ENCODE results near the gene ECD.
A peak's percentile ranks its signal among the peaks of the same experiment; 100 is the strongest.
"Not testable (repeated sequence)": the region's sequence is repeated elsewhere in the genome, so short reads cannot be mapped to it uniquely, and the experiment has no call there.

Gene ECD

GRCh38 chr10:73156054-73156453 lies 11.8 kb downstream of the ECD start:
- no peak for DNase-seq

DNA sequence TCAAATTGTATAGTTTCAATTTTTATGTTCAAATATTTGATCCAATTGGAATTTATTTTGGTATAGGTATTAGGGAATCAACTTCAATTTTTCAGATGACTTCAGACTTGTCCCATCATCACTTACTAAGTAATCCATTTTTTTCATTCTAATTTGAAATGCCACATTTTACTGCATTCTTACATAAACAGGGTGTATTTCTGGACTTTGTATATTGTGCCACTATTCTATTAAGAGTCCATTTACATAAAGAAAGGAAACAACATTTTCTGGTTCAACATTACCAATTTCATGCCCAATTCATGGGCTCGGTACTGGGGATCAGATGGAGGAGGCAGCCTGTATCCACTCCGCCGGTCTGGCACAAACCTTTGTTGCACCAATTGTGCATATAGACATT lies 15.8 kb downstream of the ECD start:
- DNase-seq, result no peak

DNA sequence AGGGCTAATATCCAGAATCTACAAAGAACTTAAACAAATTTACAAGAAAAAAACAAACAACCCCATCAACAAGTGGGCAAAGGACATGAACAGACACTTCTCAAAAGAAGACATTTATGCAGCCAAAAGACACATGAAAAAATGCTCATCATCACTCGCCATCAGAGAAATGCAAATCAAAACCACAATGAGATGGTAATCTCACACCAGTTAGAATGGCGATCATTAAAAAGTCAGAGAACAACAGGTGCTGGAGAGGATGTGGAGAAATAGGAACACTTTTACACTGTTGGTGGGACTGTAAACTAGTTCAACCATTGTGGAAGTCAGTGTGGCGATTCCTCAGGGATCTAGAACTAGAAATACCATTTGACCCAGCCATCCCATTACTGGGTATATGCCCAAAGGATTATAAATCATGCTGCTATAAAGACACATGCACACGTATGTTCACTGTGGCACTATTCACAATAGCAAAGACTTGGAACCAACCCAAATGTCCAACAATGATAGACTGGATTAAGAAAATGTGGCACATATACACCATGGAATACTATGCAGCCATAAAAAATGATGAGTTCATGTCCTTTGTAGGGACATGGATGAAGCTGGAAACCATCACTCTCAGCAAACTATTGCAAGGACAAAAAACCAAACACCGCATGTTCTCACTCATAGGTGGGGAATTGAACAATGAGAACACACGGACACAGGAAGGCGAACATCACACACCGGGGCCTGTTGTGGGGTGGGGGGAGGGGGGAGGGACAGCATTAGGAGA lies 17.0 kb downstream of the ECD start:
- not testable (repeated sequence) for DNase-seq

DNA sequence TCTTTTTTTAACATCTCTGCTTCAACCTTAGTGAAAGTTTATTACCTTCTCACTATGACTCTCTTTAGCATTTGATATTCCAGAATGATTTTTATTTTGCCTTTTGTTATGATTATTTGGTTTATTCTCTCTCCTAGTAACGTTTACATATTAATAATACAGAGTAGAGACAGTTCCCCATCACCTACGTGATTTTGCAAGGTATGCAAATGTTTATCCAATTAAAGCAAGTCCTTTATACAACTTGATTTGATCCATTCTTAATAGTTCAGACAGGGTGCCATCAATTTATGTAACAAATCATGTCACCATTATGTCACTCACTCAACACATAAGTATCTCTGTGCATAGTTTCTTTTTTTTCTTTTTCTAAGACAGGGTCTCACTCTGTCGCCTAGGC lies 26.2 kb downstream of the ECD start:
- no peak for DNase-seq

DNA sequence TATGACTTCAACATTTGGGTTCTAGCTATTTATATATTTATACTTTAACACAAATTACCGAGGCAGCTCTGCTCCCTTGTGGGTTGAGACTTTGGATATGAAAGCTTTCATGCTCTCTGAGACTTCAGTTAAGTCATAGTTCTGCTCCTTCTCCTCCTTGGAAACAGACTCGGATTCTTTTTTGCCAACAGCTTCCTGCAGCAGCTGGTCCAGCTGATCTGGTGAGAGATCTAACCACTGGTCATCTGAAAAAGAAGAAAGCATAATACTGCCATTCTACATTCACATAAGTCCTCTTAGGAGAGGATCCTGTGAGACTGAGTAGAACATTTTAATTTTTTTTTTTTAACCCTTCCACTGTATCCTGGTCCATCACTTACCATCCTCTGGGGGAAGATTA lies 28.6 kb downstream of the ECD start:
- no peak for DNase-seq

- DNase-seq, result no peak
Observed at GRCh38 chr10:73136627-73137026, 31.2 kb downstream of the ECD start.

DNA sequence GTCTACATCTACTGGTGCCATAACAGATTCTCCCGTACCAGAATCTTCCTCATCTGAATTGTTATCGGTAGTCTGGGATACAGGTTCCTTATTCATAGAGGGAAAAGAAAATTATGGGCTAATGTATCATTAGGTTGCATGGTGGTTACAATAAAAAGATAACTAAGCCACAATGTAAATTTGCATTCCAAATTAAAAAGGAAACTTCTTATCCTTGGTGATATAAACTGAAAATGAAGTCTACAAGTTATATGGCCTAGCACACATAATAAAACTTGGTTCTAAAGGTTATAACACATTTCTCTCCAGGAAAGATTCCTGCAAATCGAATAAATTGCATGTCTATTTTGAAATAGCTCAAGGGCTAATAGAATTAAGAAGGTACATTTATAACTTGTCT lies 33.1 kb downstream of the ECD start:
- no peak for DNase-seq

GRCh38 chr10:73131913-73132686 lies 35.7 kb downstream of the ECD start:
- DNase-seq, result no peak

DNA sequence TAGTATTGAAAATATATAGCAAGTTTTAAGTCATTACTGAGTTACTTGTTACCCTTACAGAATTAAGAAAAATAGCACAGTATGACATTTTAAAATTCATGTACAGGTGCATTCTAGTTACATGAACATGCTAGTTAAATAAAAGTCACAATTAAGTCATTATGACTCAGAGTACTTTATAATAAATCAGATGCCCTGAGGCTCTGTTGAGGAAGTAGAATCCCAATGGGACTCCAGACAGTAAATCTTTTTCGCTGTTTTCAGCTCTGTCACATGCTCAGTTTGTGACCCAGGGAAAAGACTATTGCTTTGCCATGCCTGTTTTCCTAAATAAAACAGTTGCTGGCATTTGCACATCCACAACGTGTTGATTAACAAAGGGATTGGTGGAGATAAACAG lies 36.5 kb downstream of the ECD start:
- DNase-seq, result no peak

DNA sequence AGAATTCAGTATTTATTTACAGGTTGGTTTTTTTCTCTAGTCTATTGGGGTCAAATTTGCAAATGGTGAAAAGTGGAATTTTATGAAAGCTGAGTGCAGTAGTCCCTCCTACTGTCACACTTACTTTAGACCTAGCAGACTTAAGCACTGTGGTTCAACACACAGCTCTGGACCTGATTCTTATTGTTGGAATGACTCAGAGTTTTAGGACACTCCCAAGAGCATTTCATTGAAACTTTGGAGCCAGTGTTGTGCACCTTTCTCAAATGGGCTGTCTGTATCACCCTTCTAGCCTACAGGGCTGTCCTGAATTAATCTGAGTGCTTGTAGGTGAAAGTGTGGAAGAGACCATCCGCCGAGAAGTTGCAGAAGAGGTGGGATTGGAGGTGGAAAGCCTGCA lies 41.5 kb downstream of the ECD start:
- no peak for DNase-seq

- DNase-seq, result no peak
Observed at GRCh38 chr10:73119952-73120351, 47.9 kb downstream of the ECD start.

- DNase-seq, result no peak
Observed at GRCh38 chr10:73119457-73119856, 48.4 kb downstream of the ECD start.

- DNase-seq, result no peak
Observed at GRCh38 chr10:73117976-73118743, 49.6 kb downstream of the ECD start.

DNA sequence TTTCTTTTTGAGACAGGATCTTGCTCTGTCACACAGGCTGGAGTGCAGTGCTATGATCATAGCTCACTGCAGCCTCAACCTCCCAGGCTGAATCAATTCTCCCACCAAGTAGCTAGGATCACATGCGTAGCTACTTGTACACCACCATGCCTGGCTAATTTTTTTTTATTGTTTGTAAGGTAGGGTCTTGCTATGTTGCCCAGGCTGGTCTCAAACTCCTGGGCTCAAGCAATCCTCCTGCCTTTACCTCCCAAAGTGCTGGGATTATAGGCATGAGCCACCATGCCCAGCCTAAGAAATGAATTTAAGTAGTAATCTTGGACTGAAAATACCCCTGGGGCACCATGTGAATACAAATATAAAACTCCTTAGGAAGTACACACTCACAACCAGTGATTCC lies 51.8 kb downstream of the ECD start:
- DNase-seq, result no peak

DNA sequence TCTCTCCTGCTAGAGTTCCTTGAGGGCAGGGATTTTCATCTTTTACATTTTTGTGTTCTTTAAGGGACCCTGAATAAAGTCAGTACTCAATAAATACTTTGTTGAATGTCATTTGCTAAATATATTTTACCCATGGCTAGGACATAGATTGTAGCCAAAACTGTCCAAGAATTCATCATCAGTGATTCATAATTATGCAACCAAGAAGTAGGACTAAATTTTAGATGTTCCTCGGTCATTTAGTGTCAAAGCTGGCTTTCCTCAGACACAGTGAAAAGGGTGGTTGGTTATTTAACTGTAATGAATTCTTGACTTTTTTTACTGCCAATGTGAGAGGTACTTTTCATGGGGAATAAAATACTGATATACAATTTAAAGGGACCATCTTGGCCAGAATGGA lies 54.3 kb downstream of the ECD start:
- DNase-seq, result no peak

DNA sequence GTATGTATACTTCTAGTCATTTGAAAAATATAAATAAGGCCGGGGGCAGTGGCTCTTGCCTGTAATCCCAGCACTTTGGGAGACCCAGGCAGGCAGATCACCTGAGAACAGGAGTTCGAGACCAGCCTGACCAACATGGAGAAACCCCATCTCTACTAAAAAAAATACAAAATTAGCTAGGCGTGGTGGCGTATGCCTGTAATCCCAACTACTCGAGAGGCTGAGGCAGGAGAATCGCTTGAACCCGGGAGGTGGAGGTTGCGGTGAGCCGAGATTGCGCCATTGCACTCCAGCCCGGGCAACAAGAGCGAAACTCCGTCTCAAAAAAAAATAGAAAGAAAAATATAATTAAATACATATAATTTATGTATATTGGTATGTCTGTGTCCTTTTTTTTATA lies 55.8 kb downstream of the ECD start:
- not testable (repeated sequence) for DNase-seq

DNA sequence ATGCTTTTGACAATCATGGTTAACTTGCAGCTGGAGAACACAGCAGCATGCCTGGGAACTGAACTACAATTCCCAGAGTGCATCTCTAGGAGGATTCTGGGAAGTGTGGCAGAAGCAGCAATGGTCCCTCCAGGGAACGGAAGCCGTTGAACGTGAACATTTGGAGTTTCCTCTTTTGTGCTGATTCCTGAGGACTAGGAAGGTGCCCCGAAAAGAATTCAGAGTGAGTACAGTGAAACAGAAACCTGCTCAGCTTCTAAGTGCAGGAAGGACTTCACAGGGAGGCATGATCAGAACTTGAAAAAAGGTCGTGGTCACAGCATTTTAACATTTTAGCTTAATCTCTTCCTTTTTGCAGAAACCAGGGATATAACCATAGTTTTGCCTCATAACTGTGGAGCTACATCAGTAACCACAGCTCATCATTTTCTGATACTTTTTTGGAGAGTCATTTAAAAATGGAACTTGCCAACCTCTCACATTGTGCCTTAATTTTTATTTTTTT lies 57.4 kb downstream of the ECD start, which contains the start of gene NUDT13:
Gene NUDT13 (plus strand): TSS at position 111 of the 505 bp plus-strand sequence. CDS start 3,911 bp downstream, outside the sequence.
- DNase-seq, result no peak

GRCh38 chr10:73109248-73109652 lies 58.6 kb downstream of the ECD start:
- not testable (repeated sequence) for DNase-seq

- no peak for DNase-seq
Observed at GRCh38 chr10:73106301-73106700, 61.5 kb downstream of the ECD start.

DNA sequence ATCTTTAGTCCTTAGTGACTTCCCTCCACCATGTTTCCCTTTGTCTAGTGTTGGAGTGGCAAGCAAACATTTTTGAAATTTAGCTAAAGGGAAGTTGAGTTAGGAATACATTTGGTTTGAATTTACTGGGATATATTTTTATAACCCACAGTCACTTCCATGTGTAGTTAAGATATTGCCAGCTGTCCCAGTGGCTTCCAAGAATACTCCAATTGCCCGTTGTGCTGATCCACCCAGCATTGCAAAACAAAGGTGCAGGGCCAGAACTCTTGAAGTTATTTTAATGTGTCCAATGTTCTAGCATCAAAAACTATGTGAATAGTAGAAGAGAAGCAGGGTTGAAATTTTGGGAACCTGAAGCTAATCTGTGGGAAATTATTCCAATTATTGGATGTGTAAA lies 68.7 kb downstream of the ECD start:
- no peak for DNase-seq

- DNase-seq, result peak; percentile 43
Observed at GRCh38 chr10:73097305-73097670, 70.5 kb downstream of the ECD start.

DNA sequence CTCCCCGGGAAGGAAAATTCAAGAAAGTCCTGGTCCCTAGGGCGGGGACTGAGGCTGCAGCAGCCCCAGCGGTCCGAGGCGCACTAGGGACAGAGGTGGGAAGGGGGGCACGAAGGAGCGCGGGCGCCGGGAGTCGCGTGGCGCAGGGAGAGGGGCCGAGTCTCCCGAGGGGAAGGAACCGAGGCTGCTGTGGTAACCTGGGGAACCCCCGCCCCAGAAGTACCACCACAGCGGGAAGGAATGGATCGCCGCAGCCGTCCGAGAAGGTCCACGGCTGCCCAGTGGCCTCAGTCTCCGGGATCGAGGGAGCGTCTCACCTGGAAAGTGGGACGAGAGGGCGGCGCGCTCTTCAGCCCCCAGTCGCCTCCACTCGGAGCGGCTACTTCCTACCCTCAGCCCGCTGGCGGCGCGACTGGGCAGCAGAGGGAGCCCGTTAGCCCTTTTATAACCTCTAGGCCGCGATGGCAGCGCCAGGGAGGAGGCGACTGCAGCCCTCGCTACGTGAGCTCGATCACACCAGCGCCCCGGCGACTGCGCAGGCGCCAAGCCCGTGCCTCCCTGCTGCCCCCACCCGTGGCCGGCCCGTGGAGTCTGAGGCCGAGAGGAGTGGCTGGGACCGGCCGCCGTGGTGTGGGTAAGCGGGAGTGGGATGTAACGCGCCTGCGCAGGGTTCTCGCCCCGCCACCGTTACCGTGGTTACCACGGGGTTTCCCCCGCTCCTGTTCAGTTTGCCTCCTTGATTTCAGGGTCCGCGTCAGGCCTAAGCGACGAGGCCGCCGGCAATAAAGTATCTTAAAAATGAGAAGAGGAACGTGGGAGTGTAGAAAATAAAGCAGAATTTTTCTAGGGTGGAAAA lies 71.1 kb downstream of the ECD start, which contains the start of gene P4HA1:
Gene P4HA1 (minus strand): TSS at position 418 of the 856 bp plus-strand sequence. CDS start 21,983 bp downstream, outside the sequence.
- DNase-seq, result peak; percentile 97

Data from NCI-H82 (cell line).